SK-N-SH (cell line): ENCODE measurements around the gene TCP11L2.

Source experiments
- EP300 ChIP-seq, 2 experiments: IDR thresholded peaks; 2 replicates each; pipeline versions ENCODE4 v1.4.0 to v1.6.1; 2012; ENCODE audit warnings: borderline replicate concordance in 1 of 2, low read depth in 1 of 2, low read length in 1 of 2
- EZH2phosphoT487 ChIP-seq: fragments of 200-600 bp; sonication (generic); IDR thresholded peaks from 2 replicates; pipeline ENCODE4 v1.6.1; 2017; ENCODE audit warnings: low read depth, mixed run types, mild to moderate bottlenecking, antibody characterized with exemption, moderate library complexity, borderline replicate concordance
- FOSL2 ChIP-seq: IDR thresholded peaks from 2 replicates; pipeline ENCODE4 v1.4.0; 2012; ENCODE audit warnings: low read depth, mild to moderate bottlenecking, moderate library complexity, borderline replicate concordance
- GABPA ChIP-seq: IDR thresholded peaks from 2 replicates; pipeline ENCODE4 v1.4.0; 2012; ENCODE audit warnings: low read depth, mild to moderate bottlenecking
- NFIC ChIP-seq: IDR thresholded peaks from 2 replicates; pipeline ENCODE4 v1.4.0; 2012; ENCODE audit warnings: borderline replicate concordance
- POLR2AphosphoS5 ChIP-seq: IDR thresholded peaks from 2 replicates; pipeline ENCODE4 v1.6.1; 2012; ENCODE audit warnings: low read depth, low read length
- TAF1 ChIP-seq: IDR thresholded peaks from 2 replicates; pipeline ENCODE4 v1.6.1; 2012; ENCODE audit warnings: low read depth, mild to moderate bottlenecking, low read length, moderate library complexity, borderline replicate concordance
- TF ChIP-seq, protein P1 (sequence below): fragments of 200-600 bp; sonication (generic); IDR thresholded peaks from 2 replicates; pipeline ENCODE4 v1.6.1; 2017; ENCODE audit warnings: antibody characterized with exemption, mild to moderate bottlenecking, moderate library complexity
- TF ChIP-seq, protein P2 (sequence below): IDR thresholded peaks from 2 replicates; pipeline ENCODE4 v1.4.0; 2012; ENCODE audit warnings: low read depth
- TF ChIP-seq, protein P3 (sequence below): fragments of 150-350 bp; IDR thresholded peaks from 2 replicates; pipeline ENCODE4 v1.6.1; 2017; ENCODE audit warnings: antibody characterized with exemption, low read length, low read depth, borderline replicate concordance
- TF ChIP-seq, protein P4 (sequence below): IDR thresholded peaks from 2 replicates; pipeline ENCODE4 v1.4.0; 2012; ENCODE audit warnings: low read depth, borderline replicate concordance

DNA sequence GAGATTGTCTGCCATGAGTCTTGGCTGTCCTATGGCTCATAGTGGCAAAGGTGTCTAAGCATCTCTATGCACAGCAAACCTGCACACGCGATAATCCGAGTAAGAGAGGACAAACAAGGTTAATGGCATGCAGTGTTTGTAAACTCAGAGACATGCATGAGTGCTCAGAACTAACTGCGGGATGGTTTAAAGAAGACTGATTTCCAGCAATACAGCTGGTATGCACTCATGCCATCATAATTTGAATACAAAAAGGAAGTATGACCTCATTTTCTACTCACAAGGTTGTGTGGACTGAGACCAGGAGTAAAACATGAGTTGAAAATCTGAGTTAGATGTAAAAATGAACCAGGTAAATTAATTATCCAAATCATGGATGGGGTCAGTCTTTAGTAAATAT lies 16.6 kb upstream of the TCP11L2 start:
- TF ChIP-seq GABPA: no peak
- TF ChIP-seq, protein P1, sequence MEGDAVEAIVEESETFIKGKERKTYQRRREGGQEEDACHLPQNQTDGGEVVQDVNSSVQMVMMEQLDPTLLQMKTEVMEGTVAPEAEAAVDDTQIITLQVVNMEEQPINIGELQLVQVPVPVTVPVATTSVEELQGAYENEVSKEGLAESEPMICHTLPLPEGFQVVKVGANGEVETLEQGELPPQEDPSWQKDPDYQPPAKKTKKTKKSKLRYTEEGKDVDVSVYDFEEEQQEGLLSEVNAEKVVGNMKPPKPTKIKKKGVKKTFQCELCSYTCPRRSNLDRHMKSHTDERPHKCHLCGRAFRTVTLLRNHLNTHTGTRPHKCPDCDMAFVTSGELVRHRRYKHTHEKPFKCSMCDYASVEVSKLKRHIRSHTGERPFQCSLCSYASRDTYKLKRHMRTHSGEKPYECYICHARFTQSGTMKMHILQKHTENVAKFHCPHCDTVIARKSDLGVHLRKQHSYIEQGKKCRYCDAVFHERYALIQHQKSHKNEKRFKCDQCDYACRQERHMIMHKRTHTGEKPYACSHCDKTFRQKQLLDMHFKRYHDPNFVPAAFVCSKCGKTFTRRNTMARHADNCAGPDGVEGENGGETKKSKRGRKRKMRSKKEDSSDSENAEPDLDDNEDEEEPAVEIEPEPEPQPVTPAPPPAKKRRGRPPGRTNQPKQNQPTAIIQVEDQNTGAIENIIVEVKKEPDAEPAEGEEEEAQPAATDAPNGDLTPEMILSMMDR: no peak
- TF ChIP-seq, protein P2, sequence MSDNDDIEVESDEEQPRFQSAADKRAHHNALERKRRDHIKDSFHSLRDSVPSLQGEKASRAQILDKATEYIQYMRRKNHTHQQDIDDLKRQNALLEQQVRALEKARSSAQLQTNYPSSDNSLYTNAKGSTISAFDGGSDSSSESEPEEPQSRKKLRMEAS: no peak
- TF ChIP-seq, protein P3, sequence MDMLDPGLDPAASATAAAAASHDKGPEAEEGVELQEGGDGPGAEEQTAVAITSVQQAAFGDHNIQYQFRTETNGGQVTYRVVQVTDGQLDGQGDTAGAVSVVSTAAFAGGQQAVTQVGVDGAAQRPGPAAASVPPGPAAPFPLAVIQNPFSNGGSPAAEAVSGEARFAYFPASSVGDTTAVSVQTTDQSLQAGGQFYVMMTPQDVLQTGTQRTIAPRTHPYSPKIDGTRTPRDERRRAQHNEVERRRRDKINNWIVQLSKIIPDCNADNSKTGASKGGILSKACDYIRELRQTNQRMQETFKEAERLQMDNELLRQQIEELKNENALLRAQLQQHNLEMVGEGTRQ: no peak
- TF ChIP-seq, protein P4, sequence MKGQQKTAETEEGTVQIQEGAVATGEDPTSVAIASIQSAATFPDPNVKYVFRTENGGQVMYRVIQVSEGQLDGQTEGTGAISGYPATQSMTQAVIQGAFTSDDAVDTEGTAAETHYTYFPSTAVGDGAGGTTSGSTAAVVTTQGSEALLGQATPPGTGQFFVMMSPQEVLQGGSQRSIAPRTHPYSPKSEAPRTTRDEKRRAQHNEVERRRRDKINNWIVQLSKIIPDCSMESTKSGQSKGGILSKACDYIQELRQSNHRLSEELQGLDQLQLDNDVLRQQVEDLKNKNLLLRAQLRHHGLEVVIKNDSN: no peak
- no peak for TF ChIP-seq TAF1
- TF ChIP-seq EP300 (IDR thresholded peaks at IDR 0.05; ENCODE audit: borderline replicate concordance in 1 of 2, low read depth in 1 of 2, low read length in 1 of 2): no peak
- no peak for TF ChIP-seq EZH2phosphoT487
- TF ChIP-seq POLR2AphosphoS5: no peak
- TF ChIP-seq FOSL2: no peak
- no peak for TF ChIP-seq NFIC
